ENCODE data around the gene RPE. TPM values are rescaled to one million over a fixed set of nuclear protein-coding genes. Genes with fewer than 3 reads are reported as not detected.

Gene RPE
- total RNA-seq, 2 donors from 2014 or later, result 21.0 to 26.4 TPM

DNA sequence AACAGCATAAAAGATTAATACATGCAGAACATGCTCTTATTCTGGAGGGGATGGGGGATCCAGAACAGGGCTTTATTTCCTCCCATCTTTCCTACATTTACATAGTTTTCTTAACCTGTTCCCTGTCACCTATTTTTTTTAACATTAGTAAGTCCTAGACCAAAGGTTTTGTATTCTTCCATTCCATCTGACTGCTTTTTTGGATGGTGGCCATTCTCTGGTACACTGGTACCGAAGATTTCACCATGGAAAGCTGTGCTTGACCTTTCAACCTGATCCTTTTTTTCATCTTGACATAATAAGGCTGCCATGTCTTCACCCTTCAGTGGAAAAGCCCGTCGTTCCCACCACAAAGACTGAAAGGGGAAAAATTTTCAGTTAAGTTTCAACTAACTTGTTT lies 20.4 kb downstream of the RPE start:
- Histone ChIP-seq H3K9me3 (no peaks in the 10 kb centered on the region), H3K27me3 (no peaks in the 10 kb centered on the region), H3K4me3 (no peak overlapping the region), H3K4me1 (no peaks in the 10 kb centered on the region), H3K27ac (no peak overlapping the region), H3K36me3 (peaks cover 81% of the 10 kb centered on the region)
- no peak for DNase-seq (ENCODE audit: low spot score)
- TF ChIP-seq, protein P1, sequence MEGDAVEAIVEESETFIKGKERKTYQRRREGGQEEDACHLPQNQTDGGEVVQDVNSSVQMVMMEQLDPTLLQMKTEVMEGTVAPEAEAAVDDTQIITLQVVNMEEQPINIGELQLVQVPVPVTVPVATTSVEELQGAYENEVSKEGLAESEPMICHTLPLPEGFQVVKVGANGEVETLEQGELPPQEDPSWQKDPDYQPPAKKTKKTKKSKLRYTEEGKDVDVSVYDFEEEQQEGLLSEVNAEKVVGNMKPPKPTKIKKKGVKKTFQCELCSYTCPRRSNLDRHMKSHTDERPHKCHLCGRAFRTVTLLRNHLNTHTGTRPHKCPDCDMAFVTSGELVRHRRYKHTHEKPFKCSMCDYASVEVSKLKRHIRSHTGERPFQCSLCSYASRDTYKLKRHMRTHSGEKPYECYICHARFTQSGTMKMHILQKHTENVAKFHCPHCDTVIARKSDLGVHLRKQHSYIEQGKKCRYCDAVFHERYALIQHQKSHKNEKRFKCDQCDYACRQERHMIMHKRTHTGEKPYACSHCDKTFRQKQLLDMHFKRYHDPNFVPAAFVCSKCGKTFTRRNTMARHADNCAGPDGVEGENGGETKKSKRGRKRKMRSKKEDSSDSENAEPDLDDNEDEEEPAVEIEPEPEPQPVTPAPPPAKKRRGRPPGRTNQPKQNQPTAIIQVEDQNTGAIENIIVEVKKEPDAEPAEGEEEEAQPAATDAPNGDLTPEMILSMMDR (IDR thresholded peaks at IDR 0.05), result no peak

DNA sequence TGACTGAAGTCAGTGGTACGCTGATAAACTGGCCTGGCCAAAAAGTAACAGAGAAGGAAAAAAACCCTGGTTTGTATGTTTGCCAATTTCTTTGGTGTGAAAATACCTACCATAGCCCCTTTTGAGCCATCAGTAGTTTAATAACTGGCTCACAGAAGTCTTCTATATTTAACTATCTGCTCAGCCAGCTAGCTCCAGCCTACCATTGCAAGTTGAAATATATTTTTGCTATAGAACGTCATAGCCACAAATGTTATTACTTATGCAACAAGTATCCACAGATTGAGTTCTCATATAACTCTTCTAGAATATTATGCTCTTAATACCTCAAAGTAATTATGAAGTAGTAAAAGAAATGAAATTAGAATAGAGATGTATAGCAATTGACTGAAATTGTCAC lies 25.2 kb downstream of the RPE start:
- no peaks in the 10 kb centered on the region for H3K4me1 ChIP-seq
- DNase-seq (ENCODE audit: low spot score), result no peak
- H3K27me3 ChIP-seq, result no peaks in the 10 kb centered on the region
- H3K27ac ChIP-seq, result no peak overlapping the region
- TF ChIP-seq, protein P1 (IDR thresholded peaks at IDR 0.05), result no peak
- no peaks in the 10 kb centered on the region for H3K9me3 ChIP-seq
- H3K4me3 ChIP-seq, result no peak overlapping the region
- H3K36me3 ChIP-seq, result peaks cover 34% of the 10 kb centered on the region

DNA sequence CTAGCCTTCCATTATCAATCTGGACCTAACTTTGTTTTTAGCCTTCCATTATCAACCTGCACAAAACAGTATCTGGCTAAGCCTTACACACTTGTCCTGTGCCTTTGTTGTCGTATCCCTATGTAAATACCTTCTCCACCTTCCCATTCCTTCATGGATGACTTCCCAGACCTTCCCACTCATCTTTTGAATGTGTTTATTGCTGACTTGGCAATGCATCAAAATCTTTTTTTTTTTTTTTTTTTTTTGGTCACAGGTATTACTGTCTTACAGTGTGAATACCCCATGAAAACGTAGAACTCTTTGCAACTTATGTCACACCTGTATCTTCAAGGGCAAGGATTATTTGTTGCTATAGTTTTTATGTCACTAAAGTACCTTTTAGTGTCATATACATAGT lies 25.7 kb downstream of the RPE start:
- H3K4me1 ChIP-seq, result no peaks in the 10 kb centered on the region
- no peaks in the 10 kb centered on the region for H3K9me3 ChIP-seq
- H3K27me3 ChIP-seq, result no peaks in the 10 kb centered on the region
- H3K36me3 ChIP-seq, result peaks cover 28% of the 10 kb centered on the region
- no peak for DNase-seq (ENCODE audit: low spot score)
- no peak overlapping the region for H3K4me3 ChIP-seq
- no peak overlapping the region for H3K27ac ChIP-seq
- TF ChIP-seq, protein P1 (IDR thresholded peaks at IDR 0.05), result no peak

DNA sequence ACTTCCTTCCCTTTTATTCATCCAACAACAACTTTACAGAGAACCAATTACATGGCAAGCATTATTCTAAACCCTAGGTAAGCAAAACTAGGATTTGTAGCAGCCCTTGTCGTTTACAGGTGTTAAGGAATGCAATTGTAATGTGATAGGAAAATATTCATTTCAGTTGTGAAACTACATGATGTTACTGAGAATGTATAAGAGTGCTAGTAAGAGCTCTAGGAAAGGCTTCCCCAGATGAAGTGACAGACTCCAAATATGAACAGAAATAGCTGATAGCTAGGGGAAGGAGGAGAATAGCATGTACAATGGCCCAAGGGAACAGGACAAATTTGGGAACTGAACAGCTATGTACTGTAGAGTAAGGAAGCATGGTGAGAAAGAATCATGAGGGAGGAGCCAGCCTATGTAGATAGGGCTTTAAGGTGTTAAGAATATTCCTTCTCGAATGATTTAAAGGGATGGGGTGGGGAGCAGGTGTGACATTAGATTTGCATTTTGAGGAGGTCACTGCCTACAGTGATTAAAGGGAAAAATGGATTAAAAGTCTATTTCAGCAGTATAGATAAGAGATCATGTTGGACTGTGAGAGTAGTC lies 31.7 kb downstream of the RPE start:
- TF ChIP-seq, protein P1 (IDR thresholded peaks at IDR 0.05), result no peak
- H3K4me3 ChIP-seq, result no peak overlapping the region
- no peaks in the 10 kb centered on the region for H3K27me3 ChIP-seq
- H3K36me3 ChIP-seq, result no peaks in the 10 kb centered on the region
- no peak overlapping the region for H3K27ac ChIP-seq
- DNase-seq (ENCODE audit: low spot score), result no peak
- H3K4me1 ChIP-seq, result no peaks in the 10 kb centered on the region
- no peaks in the 10 kb centered on the region for H3K9me3 ChIP-seq

DNA sequence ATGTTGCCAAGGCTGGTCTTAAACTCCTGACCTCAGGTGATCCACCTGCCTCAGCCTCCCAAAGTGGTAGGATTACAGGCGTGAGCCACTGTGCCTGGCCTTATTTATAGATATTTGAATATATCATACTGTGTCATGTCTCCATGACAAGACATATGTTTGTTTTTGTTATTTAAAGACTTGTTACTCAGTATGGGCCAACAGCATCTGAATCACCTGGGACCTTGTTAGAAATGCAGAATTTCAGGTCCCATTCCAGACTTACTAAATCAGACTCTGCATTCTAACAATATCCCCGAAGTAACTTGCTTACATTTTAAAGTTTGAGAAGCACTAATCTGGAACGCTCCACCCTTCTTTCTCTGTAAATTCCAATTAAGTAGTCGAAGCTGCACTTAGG lies 33.2 kb downstream of the RPE start:
- DNase-seq (ENCODE audit: low spot score), result no peak
- TF ChIP-seq, protein P1 (IDR thresholded peaks at IDR 0.05), result no peak
- Histone ChIP-seq H3K27ac (no peak overlapping the region), H3K9me3 (no peaks in the 10 kb centered on the region), H3K36me3 (no peaks in the 10 kb centered on the region), H3K4me3 (no peak overlapping the region), H3K4me1 (no peaks in the 10 kb centered on the region), H3K27me3 (no peaks in the 10 kb centered on the region)

DNA sequence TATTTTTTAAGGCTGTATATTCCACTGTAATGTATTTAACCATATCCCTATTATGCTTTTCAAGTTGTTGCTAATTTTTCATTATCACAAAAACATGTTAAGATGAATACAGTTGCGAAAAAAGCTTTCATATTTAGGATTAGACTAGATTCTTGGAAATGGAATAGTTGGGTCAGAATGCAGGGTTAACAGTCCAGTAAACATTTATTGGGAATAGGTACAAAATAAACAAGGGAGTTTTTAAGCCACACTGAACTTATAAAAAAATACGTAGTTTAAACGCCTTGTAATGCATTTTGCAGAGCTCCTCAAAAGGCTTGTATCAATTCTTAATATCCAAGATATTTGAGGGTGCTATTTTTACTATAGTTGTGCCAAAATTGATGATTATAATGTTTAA lies 35.6 kb downstream of the RPE start:
- H3K4me1 ChIP-seq, result no peaks in the 10 kb centered on the region
- DNase-seq (ENCODE audit: low spot score), result no peak
- H3K36me3 ChIP-seq, result no peaks in the 10 kb centered on the region
- no peaks in the 10 kb centered on the region for H3K9me3 ChIP-seq
- TF ChIP-seq, protein P1 (IDR thresholded peaks at IDR 0.05), result no peak
- H3K27ac ChIP-seq, result no peak overlapping the region
- no peak overlapping the region for H3K4me3 ChIP-seq
- H3K27me3 ChIP-seq, result no peaks in the 10 kb centered on the region
